Activated CD4-positive, alpha-beta T cell treated with anti-CD3 and anti-CD28 coated beads, Interleukin-2, amount 10 ng/mL, durations not matched to agents 7 days and 5 days (primary cell): ENCODE data around the gene COMMD1. TPM values are rescaled to one million over a fixed set of nuclear protein-coding genes. Genes with fewer than 3 reads are reported as not detected.
"Not testable (repeated sequence)": the region's sequence is repeated elsewhere in the genome, so short reads cannot be mapped to it uniquely, and the experiment has no call there.

Experiments used
- CTCF ChIA-PET: fragments of 350-600 bp; sonication (Branson Sonifier 250); formaldehyde crosslinking; loops from one replicate; lab custom pipeline; 2021; ENCODE audit warnings: antibody characterized with exemption; lab: Charles Lee
- POLR2A ChIA-PET: fragments of 350-600 bp; sonication (Branson Sonifier 250); formaldehyde crosslinking; loops from one replicate; lab custom pipeline; 2021; ENCODE audit warnings: antibody characterized with exemption; lab: Charles Lee
- DNase-seq: peaks from one replicate; pipeline ENCODE4 v3.0.0-alpha.2; 2020
- H3K27ac Mint-ChIP-seq: one replicate; pipeline ENCODE4 v1.8.0; 2021; ENCODE audit warnings: mild to moderate bottlenecking, moderate library complexity, mixed read lengths
- H3K27me3 Mint-ChIP-seq: one replicate; pipeline ENCODE4 v1.8.0; 2021; ENCODE audit warnings: mixed read lengths
- H3K36me3 Mint-ChIP-seq: one replicate; pipeline ENCODE4 v1.8.0; 2021; ENCODE audit warnings: low read depth, mixed read lengths
- H3K4me1 Mint-ChIP-seq: one replicate; pipeline ENCODE4 v1.8.0; 2021; ENCODE audit warnings: mixed read lengths
- H3K4me3 Mint-ChIP-seq: one replicate; pipeline ENCODE4 v1.8.0; 2021; ENCODE audit warnings: mild to moderate bottlenecking, moderate library complexity, mixed read lengths
- H3K9me3 Mint-ChIP-seq: one replicate; pipeline ENCODE4 v1.8.0; 2021; ENCODE audit warnings: mixed read lengths
- total RNA-seq, 2 experiments: library from RNA; stranded (reverse); gene quantifications; one replicate each; pipeline ENCODE4 v1.2.3, GENCODE V29; 2021

COMMD1 gene
- total RNA-seq, 2 experiments from 2014 or later, result 29.1 to 30.6 TPM

- H3K27me3 Mint-ChIP-seq, result no peaks in the 10 kb centered on the region
- POLR2A ChIA-PET, result no interaction called here
These were observed 245.3 kb downstream of the COMMD1 start for GRCh38 chr2:62150597-62151305.

GRCh38 chr2:62151306-62151638, 245.8 kb downstream of the COMMD1 start:
- Mint-ChIP-seq H3K36me3 (no peaks in the 10 kb centered on the region), H3K27me3 (no peaks in the 10 kb centered on the region), H3K27ac (no peak overlapping the region), H3K4me3 (no peak overlapping the region), H3K9me3 (no peaks in the 10 kb centered on the region), H3K4me1 (peaks cover 10% of the 10 kb centered on the region)
- POLR2A ChIA-PET, result no interaction called here
- no peak for DNase-seq
- CTCF ChIA-PET, result no interaction called here

More at GRCh38 chr2:62150597-62151305, 245.3 kb downstream of the COMMD1 start:
- Mint-ChIP-seq H3K9me3 (no peaks in the 10 kb centered on the region), H3K4me1 (peaks cover 10% of the 10 kb centered on the region), H3K27ac (no peak overlapping the region), H3K36me3 (no peaks in the 10 kb centered on the region), H3K4me3 (no peak overlapping the region)
- no peak for DNase-seq
- CTCF ChIA-PET, result no interaction called here

GRCh38 chr2:62152000-62152399, 246.5 kb downstream of the COMMD1 start:
- H3K27ac Mint-ChIP-seq, result no peak overlapping the region
- DNase-seq, result no peak
- POLR2A ChIA-PET, result no interaction called here
- no peaks in the 10 kb centered on the region for H3K27me3 Mint-ChIP-seq
- no peak overlapping the region for H3K4me3 Mint-ChIP-seq
- peaks cover 6% of the 10 kb centered on the region for H3K4me1 Mint-ChIP-seq
- CTCF ChIA-PET, result interaction anchor here (0.6 kb wide), 1 partner anchor 166 kb away, joined by 3 read pairs; no protein-coding TSS in a partner anchor
- H3K9me3 Mint-ChIP-seq, result no peaks in the 10 kb centered on the region
- H3K36me3 Mint-ChIP-seq, result no peaks in the 10 kb centered on the region

GRCh38 chr2:62156861-62157496, 251.5 kb downstream of the COMMD1 start:
- no peak for DNase-seq
- POLR2A ChIA-PET, result no interaction called here

GRCh38 chr2:62158444-62159121, 253.1 kb downstream of the COMMD1 start:
- ChIA-PET CTCF (interaction anchor here (0.9 kb wide), 1 partner anchor 37 kb away, joined by 3 read pairs; the partner anchor contains the start of gene B3GNT2), POLR2A (no interaction called here)
- Mint-ChIP-seq H3K4me1 (no peaks in the 10 kb centered on the region), H3K9me3 (no peaks in the 10 kb centered on the region), H3K27ac (no peak overlapping the region), H3K27me3 (no peaks in the 10 kb centered on the region), H3K36me3 (no peaks in the 10 kb centered on the region), H3K4me3 (no peak overlapping the region)
- DNase-seq, result no peak

More at GRCh38 chr2:62156861-62157496, 251.5 kb downstream of the COMMD1 start:
- Mint-ChIP-seq H3K4me1 (no peaks in the 10 kb centered on the region), H3K36me3 (no peaks in the 10 kb centered on the region), H3K4me3 (no peak overlapping the region), H3K27me3 (no peaks in the 10 kb centered on the region), H3K27ac (no peak overlapping the region), H3K9me3 (no peaks in the 10 kb centered on the region)
- CTCF ChIA-PET, result no interaction called here

- H3K27me3 Mint-ChIP-seq, H3K4me1 Mint-ChIP-seq, POLR2A ChIA-PET, H3K4me3 Mint-ChIP-seq, H3K27ac Mint-ChIP-seq, H3K9me3 Mint-ChIP-seq, DNase-seq, H3K36me3 Mint-ChIP-seq: not testable (repeated sequence)
- CTCF ChIA-PET, result interaction anchor here (0.7 to 0.8 kb wide), 2 partner anchors 172 to 177 kb away, joined by 4 read pairs; no protein-coding TSS in a partner anchor
These were observed 255.2 kb downstream of the COMMD1 start for GRCh38 chr2:62160691-62161090.

GRCh38 chr2:62163106-62163831, 257.8 kb downstream of the COMMD1 start:
- Mint-ChIP-seq H3K27me3 (no peaks in the 10 kb centered on the region), H3K36me3 (no peaks in the 10 kb centered on the region), H3K27ac (no peak overlapping the region), H3K4me1 (no peaks in the 10 kb centered on the region), H3K9me3 (no peaks in the 10 kb centered on the region), H3K4me3 (no peak overlapping the region)
- no peak for DNase-seq
- ChIA-PET POLR2A (no interaction called here), CTCF (interaction anchor here (0.9 to 1.5 kb wide), 2 partner anchors 21 to 80 kb away, joined by 3 to 4 read pairs; no protein-coding TSS in a partner anchor)

- no peak overlapping the region for H3K27ac Mint-ChIP-seq
- CTCF ChIA-PET, result interaction anchor here (0.9 to 1.5 kb wide), 2 partner anchors 20 to 81 kb away, joined by 3 to 4 read pairs; no protein-coding TSS in a partner anchor
- POLR2A ChIA-PET, result no interaction called here
- no peak overlapping the region for H3K4me3 Mint-ChIP-seq
- H3K9me3 Mint-ChIP-seq, result no peaks in the 10 kb centered on the region
- DNase-seq, result no peak
- H3K27me3 Mint-ChIP-seq, result no peaks in the 10 kb centered on the region
- H3K4me1 Mint-ChIP-seq, result no peaks in the 10 kb centered on the region
- no peaks in the 10 kb centered on the region for H3K36me3 Mint-ChIP-seq
These were observed 258.4 kb downstream of the COMMD1 start for GRCh38 chr2:62163834-62164233.

GRCh38 chr2:62175728-62176127, 270.3 kb downstream of the COMMD1 start:
- CTCF ChIA-PET, result no interaction called here
- Mint-ChIP-seq H3K27ac (no peak overlapping the region), H3K36me3 (no peaks in the 10 kb centered on the region), H3K4me1 (no peaks in the 10 kb centered on the region), H3K9me3 (no peaks in the 10 kb centered on the region), H3K4me3 (no peak overlapping the region), H3K27me3 (no peaks in the 10 kb centered on the region)
- POLR2A ChIA-PET, result no interaction called here
- no peak for DNase-seq

GRCh38 chr2:62176801-62177200, 271.3 kb downstream of the COMMD1 start:
- Mint-ChIP-seq H3K27me3 (peaks cover 1% of the 10 kb centered on the region), H3K27ac (no peak overlapping the region), H3K4me3 (no peak overlapping the region), H3K9me3 (no peaks in the 10 kb centered on the region), H3K4me1 (no peaks in the 10 kb centered on the region), H3K36me3 (no peaks in the 10 kb centered on the region)
- DNase-seq, result no peak
- ChIA-PET CTCF (no interaction called here), POLR2A (no interaction called here)

GRCh38 chr2:62177392-62178049, 272.0 kb downstream of the COMMD1 start:
- H3K4me3 Mint-ChIP-seq, result no peak overlapping the region
- H3K4me1 Mint-ChIP-seq, result no peaks in the 10 kb centered on the region
- DNase-seq, result no peak
- H3K27me3 Mint-ChIP-seq, result peaks cover 1% of the 10 kb centered on the region
- ChIA-PET CTCF (interaction anchor here (1.0 kb wide), 1 partner anchor 116 kb away, joined by 3 read pairs; no protein-coding TSS in a partner anchor), POLR2A (no interaction called here)
- no peaks in the 10 kb centered on the region for H3K36me3 Mint-ChIP-seq
- H3K9me3 Mint-ChIP-seq, result no peaks in the 10 kb centered on the region
- H3K27ac Mint-ChIP-seq, result no peak overlapping the region

- Mint-ChIP-seq H3K27ac (no peak overlapping the region), H3K9me3 (no peaks in the 10 kb centered on the region), H3K27me3 (peaks cover 1% of the 10 kb centered on the region), H3K4me1 (no peaks in the 10 kb centered on the region), H3K36me3 (no peaks in the 10 kb centered on the region), H3K4me3 (no peak overlapping the region)
- POLR2A ChIA-PET, result no interaction called here
- CTCF ChIA-PET, result no interaction called here
- no peak for DNase-seq
These were observed 273.3 kb downstream of the COMMD1 start for GRCh38 chr2:62178741-62179271.
